Hematopoietic multipotent progenitor cell treated with erythropoietin and hydrocortisone succinate and interleukin-3 and kit ligand, for 8 days (in vitro differentiated cells): ENCODE measurements around the gene SLC8A1.

ENCODE experiments used
- DNase-seq: peaks from one replicate; pipeline ENCODE4 v3.0.0-alpha.2; 2015

SLC8A1 gene

GRCh38 chr2:40127890-40128557, 323.9 kb downstream of the SLC8A1 start:
- DNase-seq = no peak

DNA sequence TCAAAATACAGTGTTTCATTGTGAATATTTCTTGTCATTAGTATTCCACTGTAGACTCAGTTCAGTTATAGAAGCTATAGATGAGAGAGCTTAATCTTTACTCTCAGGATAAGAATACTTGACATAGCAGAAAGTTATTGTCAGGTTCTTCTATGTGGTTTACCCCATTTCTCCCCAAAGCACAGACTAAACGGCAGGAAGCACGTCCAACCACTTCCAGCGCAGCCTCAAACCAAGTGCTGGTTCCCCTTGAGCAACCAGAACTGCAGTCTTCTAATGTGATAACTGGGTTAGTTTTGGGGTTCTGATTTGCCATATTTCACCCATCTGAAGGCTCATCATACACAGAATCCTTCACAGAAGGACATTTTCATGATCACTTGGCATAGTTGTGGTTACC, 324.7 kb downstream of the SLC8A1 start:
- DNase-seq = no peak

GRCh38 chr2:40126006-40126405, 325.9 kb downstream of the SLC8A1 start:
- DNase-seq = no peak

GRCh38 chr2:40123746-40124145, 328.1 kb downstream of the SLC8A1 start:
- DNase-seq = no peak

DNA sequence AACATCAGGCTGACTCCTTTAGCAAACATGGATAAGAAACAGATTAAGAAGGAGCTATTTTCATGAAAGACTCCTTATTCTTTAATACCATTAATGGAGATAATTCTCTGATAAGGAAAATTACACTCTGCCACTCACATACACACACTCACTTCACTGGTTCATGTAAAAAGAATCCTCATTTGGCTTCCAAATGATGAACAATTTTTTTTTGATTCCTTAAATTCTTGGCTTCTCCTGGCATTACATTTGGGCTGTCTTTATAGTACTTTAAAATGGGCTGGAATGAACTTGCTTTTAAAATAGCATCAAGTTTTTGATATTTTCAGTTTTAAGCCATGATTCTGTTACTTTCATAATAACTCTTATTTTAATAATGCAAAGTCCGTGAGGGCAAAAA, 328.6 kb downstream of the SLC8A1 start:
- no peak for DNase-seq

GRCh38 chr2:40120957-40121356, 330.9 kb downstream of the SLC8A1 start:
- no peak for DNase-seq

- DNase-seq = no peak
Observed at GRCh38 chr2:40120026-40120425, 331.9 kb downstream of the SLC8A1 start.

DNA sequence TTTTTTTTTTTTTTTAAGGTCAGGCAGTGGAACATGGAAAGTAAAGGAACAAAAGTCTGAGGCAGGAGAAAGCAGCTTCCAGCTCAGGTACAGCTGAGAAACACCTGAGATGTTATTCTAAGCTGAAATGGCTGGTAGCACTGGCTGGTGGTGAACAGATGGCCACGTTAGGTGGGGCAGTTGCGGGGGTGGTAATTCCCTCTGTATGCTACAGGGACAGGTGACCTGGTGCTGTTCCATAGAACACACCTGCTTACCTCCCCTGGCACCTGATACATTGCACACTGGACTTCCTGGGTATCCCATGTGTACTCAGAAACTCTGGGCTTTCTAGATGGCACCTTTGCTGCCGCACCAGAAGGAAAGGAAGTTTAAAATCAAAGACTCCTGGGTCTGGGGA, 333.3 kb downstream of the SLC8A1 start:
- no peak for DNase-seq

DNA sequence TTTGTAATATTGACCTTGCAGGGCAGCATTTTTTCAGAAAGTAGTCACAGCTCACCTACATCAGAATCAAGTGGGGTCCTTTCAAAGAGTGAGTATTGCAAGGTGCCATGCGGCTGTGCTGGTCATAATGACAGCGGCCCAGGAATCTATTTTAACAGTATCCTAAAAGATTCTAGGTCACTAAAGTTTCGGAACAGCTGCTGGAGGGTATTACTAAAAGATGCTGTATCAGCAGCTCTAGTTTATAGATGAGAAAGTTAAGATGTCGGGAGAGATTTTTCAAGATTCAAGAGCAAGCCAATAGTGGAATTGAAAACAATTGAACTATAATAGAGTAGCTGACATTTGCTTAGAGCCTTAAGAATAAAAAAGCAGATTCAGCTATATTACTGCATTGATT, 336.0 kb downstream of the SLC8A1 start:
- DNase-seq = no peak

DNA sequence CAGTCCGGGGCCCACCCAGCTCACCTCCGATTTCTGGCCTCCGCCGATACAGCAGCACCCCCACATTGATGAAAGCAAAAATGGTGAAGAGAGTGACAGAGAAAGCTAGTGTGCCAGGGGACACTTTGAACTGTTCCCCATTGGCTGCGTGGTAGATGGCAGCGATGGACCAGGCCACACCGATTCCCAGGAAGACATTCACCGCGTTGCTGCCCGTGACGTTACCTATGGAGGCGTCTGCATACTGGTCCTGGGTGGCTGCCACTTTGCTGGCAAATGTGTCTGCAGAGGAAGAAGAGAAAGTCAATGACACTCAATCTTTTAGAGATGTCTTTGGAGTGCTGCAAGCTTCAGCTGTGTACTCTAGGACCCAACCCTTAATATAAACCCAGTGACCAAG, 336.5 kb downstream of the SLC8A1 start:
- DNase-seq = no peak

DNA sequence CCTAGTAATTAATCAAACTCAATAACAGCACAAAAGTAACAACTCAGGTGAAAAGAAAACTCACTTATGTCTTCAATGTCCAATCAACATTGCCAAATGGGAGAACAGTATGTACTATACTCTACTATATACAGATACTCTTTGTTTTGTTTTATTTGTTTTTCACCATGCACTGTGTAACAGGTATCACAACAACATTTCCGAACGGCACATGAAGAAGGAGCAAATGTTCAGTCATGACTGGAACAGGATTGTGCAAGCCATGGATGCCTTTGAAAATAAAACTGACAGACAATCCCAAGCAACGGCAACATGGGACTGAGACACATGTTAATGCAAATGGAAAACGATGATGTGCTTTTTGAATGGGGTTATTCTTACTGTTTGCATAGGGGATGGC, 337.9 kb downstream of the SLC8A1 start:
- no peak for DNase-seq

- no peak for DNase-seq
Observed at GRCh38 chr2:40113272-40113968, 338.5 kb downstream of the SLC8A1 start.

GRCh38 chr2:40109381-40109780, 342.5 kb downstream of the SLC8A1 start:
- DNase-seq = no peak

DNA sequence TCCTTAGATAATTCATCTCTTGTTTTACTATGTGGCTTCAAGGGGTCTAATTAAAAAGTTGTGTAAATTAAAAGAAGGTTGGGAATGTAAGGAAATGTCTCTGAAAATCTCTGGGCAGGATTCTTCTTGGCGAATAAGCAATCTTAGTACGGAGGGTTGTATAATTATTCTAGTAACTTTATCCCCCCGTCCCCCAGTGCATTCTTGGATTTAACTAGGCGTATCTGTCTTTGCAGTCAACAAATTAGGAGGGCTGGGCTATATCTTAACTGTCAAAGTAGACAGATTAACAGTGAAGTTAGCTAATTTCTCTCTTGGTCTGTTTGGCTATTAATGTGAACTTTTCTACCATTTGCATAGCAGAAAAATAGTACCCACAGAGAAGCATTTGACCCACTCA, 343.0 kb downstream of the SLC8A1 start:
- DNase-seq = no peak

- DNase-seq = no peak
Observed at GRCh38 chr2:40106061-40106460, 345.8 kb downstream of the SLC8A1 start.

GRCh38 chr2:40105593-40105992, 346.3 kb downstream of the SLC8A1 start:
- DNase-seq = no peak

DNA sequence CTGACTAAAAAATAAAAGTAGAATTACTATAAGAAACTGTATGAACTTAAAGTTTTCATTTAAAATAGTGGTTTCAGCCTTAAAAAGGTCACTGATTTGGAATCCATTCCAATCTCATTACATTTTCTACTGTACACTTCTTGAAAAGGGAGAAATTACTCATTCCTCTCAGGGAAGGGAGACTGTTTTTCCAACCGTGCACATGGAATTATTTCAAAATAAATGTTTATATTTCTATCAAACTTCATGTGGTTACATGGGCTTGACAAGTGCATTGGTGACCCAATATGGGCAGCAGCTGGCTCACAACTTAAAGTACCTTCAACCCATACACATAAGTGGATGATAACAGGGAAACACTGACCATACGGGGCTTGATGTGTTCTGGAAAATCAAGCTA, 348.3 kb downstream of the SLC8A1 start:
- DNase-seq = no peak

GRCh38 chr2:40103163-40103562, 348.7 kb downstream of the SLC8A1 start:
- DNase-seq = no peak

- no peak for DNase-seq
Observed at GRCh38 chr2:40102447-40102846, 349.4 kb downstream of the SLC8A1 start.

- DNase-seq = no peak
Observed at GRCh38 chr2:40101131-40101575, 350.7 kb downstream of the SLC8A1 start.

- no peak for DNase-seq
Observed at GRCh38 chr2:40100676-40101075, 351.2 kb downstream of the SLC8A1 start.

- DNase-seq = no peak
Observed at GRCh38 chr2:40098786-40099470, 353.0 kb downstream of the SLC8A1 start.

- no peak for DNase-seq
Observed at GRCh38 chr2:40097691-40098385, 354.1 kb downstream of the SLC8A1 start.

DNA sequence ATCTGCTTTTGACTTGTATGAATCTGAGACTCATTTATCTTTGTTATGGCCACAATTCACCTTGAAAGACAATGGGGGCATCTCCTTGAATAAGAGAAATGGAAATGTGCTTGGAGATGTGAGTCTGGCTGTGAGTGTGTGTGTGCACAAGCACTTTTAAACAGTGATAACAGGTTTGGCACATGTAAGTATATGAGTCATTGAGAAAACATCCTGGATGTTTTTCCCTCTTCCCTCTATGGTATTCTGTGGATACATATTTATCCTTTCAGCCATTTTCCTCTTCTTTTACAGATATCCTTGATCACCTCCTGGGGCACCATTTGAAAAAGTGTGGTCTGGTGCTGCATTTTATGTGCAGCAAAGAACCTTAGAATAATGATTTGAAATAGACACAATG, 355.5 kb downstream of the SLC8A1 start:
- DNase-seq = no peak
